HG03060 (cell line): ENCODE data around the gene OTUD4.
"Not testable (repeated sequence)": the region's sequence is repeated elsewhere in the genome, so short reads cannot be mapped to it uniquely, and the experiment has no call there.

Source experiments
- ATAC-seq: cut with Tn5 transposase; IDR thresholded peaks from one replicate; pipeline ENCODE4 v1.9.1; 2021; ENCODE audit warnings: low read depth, moderate number of reproducible peaks; ENCODE audit not compliant: unreplicated experiment

The OTUD4 gene

GRCh38 chr4:145181091-145181501 lies 707 bp upstream of the OTUD4 start:
- no peak for ATAC-seq

- peak; percentile 1 for ATAC-seq
Observed at GRCh38 chr4:145179861-145180297, 510 bp downstream of the OTUD4 start.

- peak; percentile 25 for ATAC-seq
Observed at GRCh38 chr4:145179281-145179860, 1.0 kb downstream of the OTUD4 start.

- ATAC-seq = no peak
Observed at GRCh38 chr4:145178740-145179280, 1.6 kb downstream of the OTUD4 start.

- no peak for ATAC-seq
Observed at GRCh38 chr4:145177906-145178538, 2.4 kb downstream of the OTUD4 start.

GRCh38 chr4:145177511-145177905 lies 2.9 kb downstream of the OTUD4 start:
- ATAC-seq = no peak

GRCh38 chr4:145176641-145177432 lies 3.6 kb downstream of the OTUD4 start:
- ATAC-seq = no peak

GRCh38 chr4:145171911-145172310 lies 8.5 kb downstream of the OTUD4 start:
- ATAC-seq = no peak

GRCh38 chr4:145170223-145170622 lies 10.2 kb downstream of the OTUD4 start:
- no peak for ATAC-seq

GRCh38 chr4:145168581-145169187 lies 11.7 kb downstream of the OTUD4 start:
- no peak for ATAC-seq

- ATAC-seq = no peak
Observed at GRCh38 chr4:145167887-145168286, 12.5 kb downstream of the OTUD4 start.

GRCh38 chr4:145161549-145161948 lies 18.8 kb downstream of the OTUD4 start:
- no peak for ATAC-seq

- no peak for ATAC-seq
Observed at GRCh38 chr4:145156986-145157385, 23.4 kb downstream of the OTUD4 start.

- ATAC-seq = no peak
Observed at GRCh38 chr4:145155268-145155870, 25.0 kb downstream of the OTUD4 start.

GRCh38 chr4:145154573-145154972 lies 25.8 kb downstream of the OTUD4 start:
- ATAC-seq = no peak

GRCh38 chr4:145153904-145154298 lies 26.5 kb downstream of the OTUD4 start:
- ATAC-seq = no peak

- ATAC-seq = no peak
Observed at GRCh38 chr4:145153181-145153903, 27.0 kb downstream of the OTUD4 start.

- no peak for ATAC-seq
Observed at GRCh38 chr4:145148980-145149379, 31.4 kb downstream of the OTUD4 start.

GRCh38 chr4:145136219-145136618 lies 44.2 kb downstream of the OTUD4 start:
- ATAC-seq = not testable (repeated sequence)
